ENCODE data around the gene UTF1. TPM values are rescaled to one million over a fixed set of nuclear protein-coding genes. Genes with fewer than 3 reads are reported as not detected.

UTF1 gene
- total and polyA plus RNA-seq, 9 of the 15 experiments (the other 6 are each of a cell fraction or from before 2014, with no cell fraction given) = 0.35 to 0.46 TPM; not detected in 7

GRCh38 chr10:133262696-133263095 is 32.7 kb downstream of the UTF1 start:
- Histone ChIP-seq H3K4me2 (ENCODE audit: insufficient read depth, low read length) (no peak overlapping the region), H3K79me2 (ENCODE audit: control insufficient read depth, insufficient read depth, low read length) (no peaks in the 10 kb centered on the region), H3K9ac (ENCODE audit: insufficient read depth in 1 of 2, low read depth in 2 of 2, low read length in 2 of 2) (peak overlapping the region in 1 of 2 experiments; percentile 55; a peak in 1 of 4 replicates), H3K36me3 (ENCODE audit: control insufficient read depth, insufficient read depth, low read length) (no peaks in the 10 kb centered on the region), H3K4me3 (no peak overlapping the region), H3K27ac (ENCODE audit: extremely low read depth, low read depth, low read length) (no peak overlapping the region), H3K4me1 (replicated peaks in 1 of 2; ENCODE audit: control insufficient read depth in 2 of 2, insufficient read depth in 2 of 2, low read length in 2 of 2) (peaks cover 2 to 80% of the 10 kb centered on the region in 2 experiments; a peak in 3 of 5 replicates), H3K9me3 (replicated peaks; ENCODE audit: control insufficient read depth, insufficient read depth, low read depth, low read length) (no peaks in the 10 kb centered on the region), H3K9me1 (ENCODE audit: control insufficient read depth, insufficient read depth, low read length) (no peaks in the 10 kb centered on the region), H4K20me1 (replicated peaks; ENCODE audit: control insufficient read depth, insufficient read depth, low read length) (no peaks in the 10 kb centered on the region), H2AFZ (ENCODE audit: low read depth, low read length) (no peak overlapping the region), H3K27me3 (ENCODE audit: control insufficient read depth in 2 of 2, insufficient read depth in 2 of 2, low read length in 2 of 2) (no peaks in the 10 kb centered on the region)
- no peak for DNase-seq (ENCODE audit: extremely low read depth in 1 of 4, low spot score in 3 of 4)
- in situ Hi-C loops (cut with MboI) = no loop called here
- 88% methylated on average over 3 of the region's 14 CpGs for WGBS (ENCODE audit: insufficient coverage, low coverage, missing lambda C conversion rate)
- BruUV-seq (replicated peaks) = no TSS peak
- POLR2A ChIA-PET = interaction anchor here (1.1 to 1.5 kb wide), 2 partner anchors 9 to 13 kb away, joined by 3 to 4 read pairs; no protein-coding TSS in a partner anchor
- intact Hi-C loops (cut with micrococcal nuclease) = no loop called here
- CTCF ChIA-PET (ENCODE audit: low intra/inter-chr PET ratio) = no interaction called here
- no peak for ATAC-seq
- no peak for FAIRE-seq
- TF ChIP-seq SMARCA4 (IDR thresholded peaks at IDR 0.05) (no peak), YBX1 (IDR thresholded peaks at IDR 0.05) (no peak), FOSL1 (tag; conservative IDR thresholded peaks at IDR 0.05) (no peak), NR3C1 (CRISPR knock-in tag; IDR thresholded peaks at IDR 0.05) (no peak), ZNF586 (CRISPR knock-in tag; conservative IDR thresholded peaks at IDR 0.05) (no peak), TARDBP (IDR thresholded peaks at IDR 0.05) (no peak), SIRT6 (IDR thresholded peaks at IDR 0.05; ENCODE audit: low read depth, low read length) (no peak), ZNF785 (CRISPR knock-in tag; IDR thresholded peaks at IDR 0.05) (no peak), CBFA2T3 (IDR thresholded peaks at IDR 0.05) (no peak), POLR2G (IDR thresholded peaks at IDR 0.05; ENCODE audit: low read depth, low read length) (no peak), CEBPZ (IDR thresholded peaks at IDR 0.05; ENCODE audit: borderline replicate concordance, low read depth, low read length) (no peak)

All from K562 (cell line).